ENCODE measurements around the gene SVIL. TPM values are rescaled to one million over a fixed set of nuclear protein-coding genes. Genes with fewer than 3 reads are reported as not detected.
"Not testable (repeated sequence)": the region's sequence is repeated elsewhere in the genome, so short reads cannot be mapped to it uniquely, and the experiment has no call there.

The SVIL gene
- total RNA-seq, 1 donor: 36.9 TPM

DNA sequence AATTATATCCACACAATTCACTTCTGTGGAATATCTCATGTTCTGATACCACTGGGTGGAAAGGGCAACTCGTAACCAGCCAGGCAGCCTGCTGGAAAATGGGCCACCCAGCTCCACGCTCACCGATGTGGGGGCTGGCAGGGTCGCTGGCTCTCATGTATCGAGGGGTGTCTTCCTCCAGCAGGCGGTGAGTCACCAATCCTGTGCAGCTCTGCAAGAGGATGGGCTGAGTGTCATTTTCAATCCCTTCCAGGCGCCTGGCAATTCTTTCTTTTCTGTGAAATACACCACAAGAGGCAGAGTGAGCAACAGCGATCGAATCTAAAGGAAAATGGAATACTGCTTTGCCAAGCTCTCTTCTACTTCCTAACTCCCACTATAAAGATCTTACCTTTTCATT is 80.1 kb downstream of the SVIL start:
- peak; percentile 42 for DNase-seq (ENCODE audit: insufficient read length, low spot score, missing footprints)
- no peak overlapping the region for H3K4me3 ChIP-seq (ENCODE audit: insufficient read depth, low read length)
- no peaks in the 10 kb centered on the region for H3K27me3 ChIP-seq (ENCODE audit: insufficient read depth, low read length)
- TF ChIP-seq, protein P1, sequence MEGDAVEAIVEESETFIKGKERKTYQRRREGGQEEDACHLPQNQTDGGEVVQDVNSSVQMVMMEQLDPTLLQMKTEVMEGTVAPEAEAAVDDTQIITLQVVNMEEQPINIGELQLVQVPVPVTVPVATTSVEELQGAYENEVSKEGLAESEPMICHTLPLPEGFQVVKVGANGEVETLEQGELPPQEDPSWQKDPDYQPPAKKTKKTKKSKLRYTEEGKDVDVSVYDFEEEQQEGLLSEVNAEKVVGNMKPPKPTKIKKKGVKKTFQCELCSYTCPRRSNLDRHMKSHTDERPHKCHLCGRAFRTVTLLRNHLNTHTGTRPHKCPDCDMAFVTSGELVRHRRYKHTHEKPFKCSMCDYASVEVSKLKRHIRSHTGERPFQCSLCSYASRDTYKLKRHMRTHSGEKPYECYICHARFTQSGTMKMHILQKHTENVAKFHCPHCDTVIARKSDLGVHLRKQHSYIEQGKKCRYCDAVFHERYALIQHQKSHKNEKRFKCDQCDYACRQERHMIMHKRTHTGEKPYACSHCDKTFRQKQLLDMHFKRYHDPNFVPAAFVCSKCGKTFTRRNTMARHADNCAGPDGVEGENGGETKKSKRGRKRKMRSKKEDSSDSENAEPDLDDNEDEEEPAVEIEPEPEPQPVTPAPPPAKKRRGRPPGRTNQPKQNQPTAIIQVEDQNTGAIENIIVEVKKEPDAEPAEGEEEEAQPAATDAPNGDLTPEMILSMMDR (IDR thresholded peaks at IDR 0.05; ENCODE audit: extremely low read depth, low read depth, low read length): no peak
- H3K4me2 ChIP-seq (ENCODE audit: insufficient read depth, low read length): no peak overlapping the region
- H3K36me3 ChIP-seq (ENCODE audit: insufficient read depth, low read length): peaks cover 16% of the 10 kb centered on the region
- no peak overlapping the region for H3K27ac ChIP-seq (ENCODE audit: low read depth, low read length)
- H3K79me2 ChIP-seq (ENCODE audit: insufficient read depth, low read length): no peaks in the 10 kb centered on the region
- no peaks in the 10 kb centered on the region for H4K20me1 ChIP-seq (ENCODE audit: insufficient read depth, low read length)
- peaks cover 23% of the 10 kb centered on the region for H3K4me1 ChIP-seq (ENCODE audit: insufficient read depth, low read length)
- H3K9me3 ChIP-seq (ENCODE audit: low read depth, low read length): no peaks in the 10 kb centered on the region
- H2AFZ ChIP-seq (ENCODE audit: low read length): no peak overlapping the region

DNA sequence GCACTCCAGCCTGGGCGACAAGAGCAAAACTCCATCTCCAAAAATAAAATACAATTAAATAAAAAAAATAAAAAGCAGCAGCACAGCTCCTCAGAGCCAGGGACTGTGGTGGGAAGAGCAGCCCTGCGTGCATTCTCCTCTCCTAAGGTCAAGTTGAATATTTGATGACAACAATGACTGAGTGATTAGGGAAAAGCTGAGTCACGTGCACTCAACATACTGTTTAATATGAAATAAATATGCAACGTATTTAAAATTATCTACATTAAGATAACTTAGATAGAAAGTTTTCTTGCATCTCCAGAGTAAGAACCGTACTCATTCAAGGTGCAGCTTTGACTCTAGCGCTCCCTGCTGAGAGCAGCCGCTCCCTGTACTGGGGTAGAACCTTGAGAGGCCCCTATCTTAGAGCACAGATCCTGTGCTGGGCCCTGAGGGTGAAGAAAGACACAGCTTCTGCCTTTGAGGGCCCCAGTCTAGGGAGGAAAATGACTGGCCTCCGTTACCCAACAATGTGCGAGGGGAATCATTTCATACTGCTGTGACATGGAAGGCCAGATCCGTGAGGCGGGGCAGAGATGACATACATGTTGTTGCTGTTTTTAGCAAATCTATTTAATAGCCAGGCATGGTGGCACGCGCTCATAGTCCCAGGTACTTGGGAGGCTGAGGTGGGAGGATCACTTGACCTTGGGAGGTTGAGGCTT is 81.1 kb downstream of the SVIL start:
- H3K27ac ChIP-seq (ENCODE audit: low read depth, low read length): no peak overlapping the region
- TF ChIP-seq, protein P1 (IDR thresholded peaks at IDR 0.05; ENCODE audit: extremely low read depth, low read depth, low read length): no peak
- H2AFZ ChIP-seq (ENCODE audit: low read length): no peak overlapping the region
- no peaks in the 10 kb centered on the region for H3K27me3 ChIP-seq (ENCODE audit: insufficient read depth, low read length)
- H4K20me1 ChIP-seq (ENCODE audit: insufficient read depth, low read length): no peaks in the 10 kb centered on the region
- H3K4me3 ChIP-seq (ENCODE audit: insufficient read depth, low read length): no peak overlapping the region
- no peaks in the 10 kb centered on the region for H3K79me2 ChIP-seq (ENCODE audit: insufficient read depth, low read length)
- no peaks in the 10 kb centered on the region for H3K9me3 ChIP-seq (ENCODE audit: low read depth, low read length)
- no peak overlapping the region for H3K4me2 ChIP-seq (ENCODE audit: insufficient read depth, low read length)
- H3K4me1 ChIP-seq (ENCODE audit: insufficient read depth, low read length): peaks cover 23% of the 10 kb centered on the region
- H3K36me3 ChIP-seq (ENCODE audit: insufficient read depth, low read length): peaks cover 16% of the 10 kb centered on the region
- no peak for DNase-seq (ENCODE audit: insufficient read length, low spot score, missing footprints)

- not testable (repeated sequence) for H3K27me3 ChIP-seq (ENCODE audit: insufficient read depth, low read length); H3K79me2 ChIP-seq (ENCODE audit: insufficient read depth, low read length); H3K9me3 ChIP-seq (ENCODE audit: low read depth, low read length); H4K20me1 ChIP-seq (ENCODE audit: insufficient read depth, low read length); H2AFZ ChIP-seq (ENCODE audit: low read length); H3K27ac ChIP-seq (ENCODE audit: low read depth, low read length); H3K4me2 ChIP-seq (ENCODE audit: insufficient read depth, low read length); DNase-seq (ENCODE audit: insufficient read length, low spot score, missing footprints); H3K4me3 ChIP-seq (ENCODE audit: insufficient read depth, low read length)
- H3K4me1 ChIP-seq (ENCODE audit: insufficient read depth, low read length): peaks cover 23% of the 10 kb centered on the region
- H3K36me3 ChIP-seq (ENCODE audit: insufficient read depth, low read length): peaks cover 16% of the 10 kb centered on the region
Measured at GRCh38 chr10:29553116-29553515, 81.7 kb downstream of the SVIL start.

- not testable (repeated sequence) for H3K4me1 ChIP-seq (ENCODE audit: insufficient read depth, low read length); DNase-seq (ENCODE audit: insufficient read length, low spot score, missing footprints); H3K9me3 ChIP-seq (ENCODE audit: low read depth, low read length); H2AFZ ChIP-seq (ENCODE audit: low read length); H4K20me1 ChIP-seq (ENCODE audit: insufficient read depth, low read length); H3K27me3 ChIP-seq (ENCODE audit: insufficient read depth, low read length); H3K4me2 ChIP-seq (ENCODE audit: insufficient read depth, low read length); H3K4me3 ChIP-seq (ENCODE audit: insufficient read depth, low read length); H3K27ac ChIP-seq (ENCODE audit: low read depth, low read length)
- Histone ChIP-seq H3K36me3 (ENCODE audit: insufficient read depth, low read length) (peaks cover 16% of the 10 kb centered on the region), H3K79me2 (ENCODE audit: insufficient read depth, low read length) (peaks cover 12% of the 10 kb centered on the region)
Measured at GRCh38 chr10:29549493-29549892, 85.3 kb downstream of the SVIL start.

GRCh38 chr10:29546773-29547313 is 87.9 kb downstream of the SVIL start:
- H3K27ac ChIP-seq (ENCODE audit: low read depth, low read length): no peak overlapping the region
- H3K36me3 ChIP-seq (ENCODE audit: insufficient read depth, low read length): peaks cover 10% of the 10 kb centered on the region
- H4K20me1 ChIP-seq (ENCODE audit: insufficient read depth, low read length): no peaks in the 10 kb centered on the region
- no peak overlapping the region for H3K4me3 ChIP-seq (ENCODE audit: insufficient read depth, low read length)
- no peaks in the 10 kb centered on the region for H3K9me3 ChIP-seq (ENCODE audit: low read depth, low read length)
- H3K27me3 ChIP-seq (ENCODE audit: insufficient read depth, low read length): no peaks in the 10 kb centered on the region
- no peak overlapping the region for H2AFZ ChIP-seq (ENCODE audit: low read length)
- H3K79me2 ChIP-seq (ENCODE audit: insufficient read depth, low read length): peaks cover 25% of the 10 kb centered on the region
- no peak for DNase-seq (ENCODE audit: insufficient read length, low spot score, missing footprints)
- no peak overlapping the region for H3K4me2 ChIP-seq (ENCODE audit: insufficient read depth, low read length)
- TF ChIP-seq, protein P1 (IDR thresholded peaks at IDR 0.05; ENCODE audit: extremely low read depth, low read depth, low read length): no peak
- no peaks in the 10 kb centered on the region for H3K4me1 ChIP-seq (ENCODE audit: insufficient read depth, low read length)
